Left colon (tissue), 2 donors: Measurements from ENCODE around the gene FGF11. TPM values are rescaled to one million over a fixed set of nuclear protein-coding genes. Genes with fewer than 3 reads are reported as not detected.
A peak's percentile ranks its signal among the peaks of the same experiment; 100 is the strongest.

Experiments
- ATAC-seq: fragments of 200-7000 bp; cut with Tn5 transposase; one replicate; pipeline ENCODE4 v1.9.1; 2020; ENCODE audit warnings: mild to moderate bottlenecking, moderate library complexity
- DNase-seq, 2 donors: peaks; one replicate each; pipeline ENCODE4 v3.0.0-alpha.2; 2020
- intact Hi-C, 2 donors: fragments of 100-400 bp; cut with DNase I in 1 of 2; cut with micrococcal nuclease in 1 of 2; formaldehyde crosslinking; loops; one replicate each; pipeline versions ENCODE4 v1.11.2 to v1.14.0; 2022; cut with DNase I, micrococcal nuclease
- total RNA-seq, 2 donors: library from RNA; stranded (reverse); fragmentation: NEBNext Ultra II Directional; extraction: Animal tissue kit (Norgen Biotek cat#: 25700); gene quantifications; one replicate each; pipeline ENCODE4 v1.2.1, GENCODE V29; 2021
- donor health status: DM: no; HTN: no; CAD: no.
- donor health status: DM: yes; HTN: yes; CAD: no.

The FGF11 gene
- total RNA-seq, 2 donors from 2014 or later, result 1.2 to 2.3 TPM

DNA sequence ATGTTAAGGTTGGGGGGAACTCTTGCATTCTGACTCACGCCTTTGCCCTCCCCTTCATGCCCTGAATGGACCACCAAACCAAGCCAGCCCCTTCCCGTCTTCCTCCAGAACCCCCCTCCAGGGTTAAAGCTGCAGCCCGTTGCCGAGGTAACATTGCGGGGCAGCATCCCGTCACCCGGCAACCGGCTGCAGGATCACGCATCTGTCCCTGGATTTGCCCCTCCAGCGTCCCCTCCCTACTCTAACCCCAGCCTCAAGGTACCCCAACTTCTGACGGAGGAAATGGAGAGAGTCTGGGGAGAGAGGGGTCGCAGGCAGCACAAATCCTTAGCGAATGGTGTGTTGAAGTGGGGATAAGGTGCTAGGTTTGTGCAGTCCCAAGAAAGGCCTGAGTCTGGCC is 32.2 kb upstream of the FGF11 start:
- intact Hi-C loops, result no loop called here
- ATAC-seq (no peak), DNase-seq (no peak)

DNA sequence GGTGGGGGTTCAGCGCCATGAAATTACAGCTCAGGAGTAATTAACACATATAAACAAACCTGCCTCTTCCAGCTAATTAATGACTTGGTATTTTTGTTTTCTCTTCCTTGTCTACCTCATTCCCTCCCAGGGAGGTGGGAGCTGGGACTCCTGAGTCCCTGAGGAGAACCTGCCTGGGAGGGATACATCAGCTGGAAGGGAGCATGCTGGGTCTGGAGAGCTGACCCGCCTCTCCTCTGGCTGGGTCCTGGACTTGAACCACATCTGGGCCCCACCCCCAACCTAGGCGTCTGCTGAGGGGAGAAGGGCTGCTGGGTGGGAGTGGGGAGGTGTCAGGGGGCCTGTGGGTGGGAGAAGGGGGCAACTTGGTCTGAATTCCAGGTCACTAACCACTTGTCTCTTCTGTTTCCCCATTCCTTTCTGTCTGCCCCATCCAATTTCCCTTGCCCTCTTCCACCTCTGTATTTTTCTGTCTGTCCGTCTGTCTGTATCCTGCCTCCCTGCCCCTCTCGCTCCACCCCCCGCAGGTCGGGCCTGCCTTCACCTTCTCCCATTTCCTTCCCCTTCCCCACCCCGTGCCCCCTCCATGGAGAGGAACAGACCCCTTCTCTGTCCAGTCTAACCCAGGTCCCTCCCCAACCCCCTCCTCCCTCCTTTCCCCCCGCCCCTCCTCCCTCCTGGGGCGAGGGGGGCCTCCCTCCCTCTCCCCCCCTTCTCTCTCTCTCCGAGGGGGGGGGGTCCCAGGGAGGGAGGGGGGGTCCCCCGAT is 31.6 kb upstream of the FGF11 start, which contains the start of gene NLGN2:
NLGN2 (plus strand) TSS at position 361 of the 767 bp plus-strand sequence. CDS start 411 bp downstream, outside the sequence.
- ATAC-seq, result no peak
- DNase-seq, result no peak
- intact Hi-C loops, result no loop called here

- ATAC-seq, result no peak
- peak in 1 of 2 donors; percentile 33 for DNase-seq
- intact Hi-C loops, result no loop called here
These were observed 31.0 kb upstream of the FGF11 start for GRCh38 chr17:7408252-7408727.

DNA sequence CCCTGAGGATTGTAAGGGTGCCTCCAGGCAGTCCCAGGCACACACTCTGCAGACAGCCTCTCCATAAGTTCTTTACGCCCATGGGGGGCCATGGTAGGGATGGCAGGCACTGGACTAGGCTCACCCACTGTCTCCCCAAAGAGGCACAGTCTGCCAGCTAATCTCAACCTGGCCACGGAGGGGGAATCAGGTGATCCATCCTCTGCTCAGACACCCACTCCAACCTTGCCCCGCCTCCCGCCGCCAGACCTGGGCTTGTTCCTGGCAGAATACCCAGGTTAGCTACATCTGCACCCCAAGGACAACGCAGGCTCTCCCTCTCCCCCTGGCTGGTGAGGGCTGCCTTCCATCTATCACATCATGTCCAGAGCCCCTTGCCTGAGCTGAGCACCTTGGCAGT is 30.4 kb upstream of the FGF11 start:
- intact Hi-C loops, result no loop called here
- DNase-seq, result no peak
- ATAC-seq, result no peak

DNA sequence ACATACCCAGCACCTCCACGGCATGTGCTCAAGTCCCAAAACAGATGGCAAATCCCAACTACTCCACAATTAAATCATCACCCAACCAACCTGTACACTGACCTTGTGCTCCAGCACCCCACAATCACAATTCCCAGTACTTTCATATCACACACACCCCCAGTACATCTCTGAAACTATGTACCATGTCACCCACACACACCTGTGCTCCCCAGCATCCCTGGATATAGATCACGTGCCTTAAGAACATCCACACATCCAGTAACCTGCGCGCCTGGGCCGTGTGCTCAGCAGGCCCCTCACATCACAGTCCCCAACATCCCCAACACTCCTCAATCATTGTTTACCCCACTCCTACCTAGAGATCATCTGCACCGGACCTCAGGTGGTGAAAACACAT is 29.6 kb upstream of the FGF11 start:
- intact Hi-C loops, result no loop called here
- DNase-seq, result no peak
- ATAC-seq, result no peak

GRCh38 chr17:7410634-7411426 is 28.5 kb upstream of the FGF11 start:
- DNase-seq (no peak), ATAC-seq (no peak)
- intact Hi-C loops, result no loop called here

DNA sequence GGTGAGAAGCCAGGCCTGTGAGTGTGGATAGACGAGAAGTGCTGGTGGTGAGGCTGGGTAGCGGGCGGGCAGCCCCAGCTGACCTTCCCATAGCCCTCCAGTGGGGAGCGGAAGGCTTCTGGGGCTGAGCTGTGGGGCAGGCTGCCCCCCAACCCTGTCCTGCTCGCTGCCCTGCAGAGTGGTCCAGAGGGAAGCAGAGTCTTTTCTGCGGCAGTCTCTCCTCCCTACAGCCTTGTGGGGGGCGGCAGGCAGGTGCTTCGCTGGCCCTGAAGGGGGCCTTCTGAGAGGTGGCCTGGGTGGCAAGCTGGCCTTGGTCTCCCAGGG is 27.9 kb upstream of the FGF11 start:
- ATAC-seq (no peak), DNase-seq (no peak)
- intact Hi-C loops, result no loop called here

- ATAC-seq (no peak), DNase-seq (no peak)
- intact Hi-C loops, result no loop called here
These were observed 25.8 kb upstream of the FGF11 start for GRCh38 chr17:7413346-7413985.

DNA sequence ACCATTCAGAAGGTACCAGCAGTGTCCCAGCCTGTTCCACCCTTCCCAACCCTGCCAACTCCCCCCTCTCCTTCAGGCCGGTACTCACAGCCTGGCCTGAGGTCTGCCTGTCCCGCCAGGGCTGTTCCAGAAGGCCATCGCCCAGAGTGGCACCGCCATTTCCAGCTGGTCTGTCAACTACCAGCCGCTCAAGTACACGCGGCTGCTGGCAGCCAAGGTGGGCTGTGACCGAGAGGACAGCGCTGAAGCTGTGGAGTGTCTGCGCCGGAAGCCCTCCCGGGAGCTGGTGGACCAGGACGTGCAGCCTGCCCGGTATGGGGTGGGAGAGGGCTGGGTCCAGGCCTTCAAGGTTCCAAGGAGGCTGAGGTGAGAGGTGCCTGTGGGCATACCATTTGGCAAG is 24.5 kb upstream of the FGF11 start:
- intact Hi-C loops, result no loop called here

GRCh38 chr17:7415784-7416183 is 23.5 kb upstream of the FGF11 start:
- DNase-seq (no peak), ATAC-seq (no peak)
- intact Hi-C loops, result no loop called here

More for the DNA sequence above, 24.5 kb upstream of the FGF11 start:
- DNase-seq (no peak), ATAC-seq (no peak)

GRCh38 chr17:7416323-7416722 is 23.0 kb upstream of the FGF11 start:
- intact Hi-C loops, result no loop called here
- DNase-seq (no peak), ATAC-seq (peak; percentile 24)

DNA sequence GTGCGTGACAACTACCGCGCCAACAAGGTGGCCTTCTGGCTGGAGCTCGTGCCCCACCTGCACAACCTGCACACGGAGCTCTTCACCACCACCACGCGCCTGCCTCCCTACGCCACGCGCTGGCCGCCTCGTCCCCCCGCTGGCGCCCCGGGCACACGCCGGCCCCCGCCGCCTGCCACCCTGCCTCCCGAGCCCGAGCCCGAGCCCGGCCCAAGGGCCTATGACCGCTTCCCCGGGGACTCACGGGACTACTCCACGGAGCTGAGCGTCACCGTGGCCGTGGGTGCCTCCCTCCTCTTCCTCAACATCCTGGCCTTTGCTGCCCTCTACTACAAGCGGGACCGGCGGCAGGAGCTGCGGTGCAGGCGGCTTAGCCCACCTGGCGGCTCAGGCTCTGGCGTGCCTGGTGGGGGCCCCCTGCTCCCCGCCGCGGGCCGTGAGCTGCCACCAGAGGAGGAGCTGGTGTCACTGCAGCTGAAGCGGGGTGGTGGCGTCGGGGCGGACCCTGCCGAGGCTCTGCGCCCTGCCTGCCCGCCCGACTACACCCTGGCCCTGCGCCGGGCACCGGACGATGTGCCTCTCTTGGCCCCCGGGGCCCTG is 22.2 kb upstream of the FGF11 start:
- DNase-seq, result no peak
- intact Hi-C loops, result no loop called here
- no peak for ATAC-seq

GRCh38 chr17:7418472-7419152 is 20.7 kb upstream of the FGF11 start:
- intact Hi-C loops, result no loop called here
- no peak for DNase-seq
- no peak for ATAC-seq

DNA sequence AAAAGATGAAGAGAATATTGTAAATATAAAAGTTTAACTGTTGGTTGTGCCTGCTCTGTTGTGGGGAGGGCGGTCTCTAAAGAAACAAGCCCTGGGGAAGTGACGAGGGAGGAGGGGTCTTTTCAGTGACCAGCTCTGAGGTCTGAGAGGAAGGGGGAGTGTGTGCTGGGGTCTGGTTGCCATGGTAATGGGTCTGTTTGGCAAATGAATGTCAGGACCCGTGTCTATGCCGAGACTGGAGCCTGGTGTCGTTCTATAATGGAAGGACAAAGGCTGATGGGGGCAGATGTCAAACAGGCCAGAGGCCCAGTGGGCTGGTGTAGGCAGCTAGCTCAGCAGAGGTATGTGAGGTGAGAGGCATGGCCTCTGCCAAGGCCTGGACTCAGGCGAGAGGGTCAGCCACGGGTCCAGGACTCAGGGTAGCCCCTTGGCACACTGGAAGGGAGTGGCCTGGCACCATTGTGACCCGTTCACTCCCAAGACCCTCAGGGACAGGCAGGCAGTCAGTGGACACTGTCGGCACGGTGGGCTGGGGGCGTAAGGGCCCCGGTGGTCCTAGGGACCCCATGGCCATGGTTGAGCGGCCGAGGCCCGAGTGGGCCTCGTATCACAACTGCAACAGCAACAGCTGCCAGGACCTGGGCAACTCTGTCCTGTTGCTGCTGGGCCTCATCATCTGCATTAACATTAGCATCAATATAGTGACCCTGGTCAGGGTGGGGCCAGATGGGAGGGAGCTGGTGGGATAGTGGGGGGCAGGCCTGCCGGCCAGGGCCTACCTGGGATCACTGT is 19.3 kb upstream of the FGF11 start, which contains the start of gene SPEM1:
SPEM1 (plus strand) TSS at position 506 of the 792 bp plus-strand sequence; CDS start at position 567, 61 bp downstream.
- DNase-seq (no peak), ATAC-seq (no peak)
- intact Hi-C loops, result no loop called here

DNA sequence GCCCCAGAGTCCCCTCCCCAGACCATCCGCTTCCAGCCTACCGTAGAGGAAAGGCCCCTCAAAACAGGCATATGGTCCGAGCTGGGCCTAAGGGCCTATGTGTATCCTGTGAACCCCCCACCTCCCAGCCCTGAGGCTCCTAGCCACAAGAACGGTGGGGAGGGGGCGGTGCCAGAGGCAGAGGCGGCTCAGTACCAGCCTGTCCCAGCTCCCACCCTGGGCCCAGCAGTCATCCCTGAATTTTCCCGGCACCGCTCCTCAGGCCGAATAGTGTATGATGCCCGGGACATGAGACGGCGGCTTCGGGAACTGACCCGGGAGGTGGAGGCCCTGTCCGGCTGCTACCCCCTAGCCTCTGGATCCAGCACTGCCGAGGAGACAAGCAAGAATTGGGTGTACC is 18.1 kb upstream of the FGF11 start:
- DNase-seq (no peak), ATAC-seq (no peak)
- intact Hi-C loops, result no loop called here

DNA sequence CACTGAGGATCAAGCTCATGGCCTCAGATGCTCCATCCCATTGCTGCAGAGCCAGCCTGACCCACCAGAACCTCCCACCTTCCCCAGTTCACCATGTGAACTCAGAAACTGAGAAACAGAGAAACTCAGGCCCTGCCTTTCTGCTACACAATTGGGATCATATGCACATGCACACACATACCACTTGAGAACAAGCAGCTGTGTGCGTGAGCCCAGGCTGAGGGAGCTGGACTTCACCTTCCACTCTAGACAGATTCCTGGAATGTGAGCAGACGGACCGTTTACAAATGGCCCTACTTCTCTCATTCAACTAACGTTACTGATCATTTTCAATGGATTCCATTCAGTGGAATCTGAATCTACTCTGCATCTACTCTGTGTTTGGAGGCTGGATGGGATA is 15.6 kb upstream of the FGF11 start:
- ATAC-seq (no peak), DNase-seq (no peak)
- intact Hi-C loops, result no loop called here

GRCh38 chr17:7425316-7425715 is 14.0 kb upstream of the FGF11 start, which contains the start of gene SPEM2:
Gene SPEM2, plus strand, starts transcription at chr17:7425616. Its CDS starts 73 bp downstream, at chr17:7425689.
- intact Hi-C loops, result no loop called here
- no peak for ATAC-seq
- DNase-seq, result no peak

GRCh38 chr17:7425756-7426155 is 13.6 kb upstream of the FGF11 start:
- intact Hi-C loops, result no loop called here
- DNase-seq, result no peak
- no peak for ATAC-seq
